ENCODE measurements around the gene PTGES2.

Gene PTGES2

DNA sequence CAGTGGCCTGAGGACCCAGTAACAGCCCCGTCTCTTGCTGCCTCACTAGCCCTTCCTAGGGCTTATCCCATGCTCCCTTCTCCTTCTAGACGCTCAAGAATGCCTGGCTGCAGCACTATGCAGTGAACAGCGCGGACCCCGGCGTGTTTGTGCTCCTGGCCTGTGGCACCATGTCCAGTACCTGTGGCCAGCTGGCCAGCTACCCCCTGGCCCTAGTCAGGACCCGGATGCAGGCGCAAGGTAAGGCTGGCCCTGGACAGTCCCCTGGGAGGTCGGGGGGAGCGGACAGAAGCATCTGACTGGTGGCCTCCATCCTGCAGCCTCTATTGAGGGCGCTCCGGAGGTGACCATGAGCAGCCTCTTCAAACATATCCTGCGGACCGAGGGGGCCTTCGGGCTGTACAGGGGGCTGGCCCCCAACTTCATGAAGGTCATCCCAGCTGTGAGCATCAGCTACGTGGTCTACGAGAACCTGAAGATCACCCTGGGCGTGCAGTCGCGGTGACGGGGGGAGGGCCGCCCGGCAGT is 20.5 kb downstream of the PTGES2 start:
- DNase-seq (ENCODE audit: low spot score), result no peak
- TF ChIP-seq, protein P1, sequence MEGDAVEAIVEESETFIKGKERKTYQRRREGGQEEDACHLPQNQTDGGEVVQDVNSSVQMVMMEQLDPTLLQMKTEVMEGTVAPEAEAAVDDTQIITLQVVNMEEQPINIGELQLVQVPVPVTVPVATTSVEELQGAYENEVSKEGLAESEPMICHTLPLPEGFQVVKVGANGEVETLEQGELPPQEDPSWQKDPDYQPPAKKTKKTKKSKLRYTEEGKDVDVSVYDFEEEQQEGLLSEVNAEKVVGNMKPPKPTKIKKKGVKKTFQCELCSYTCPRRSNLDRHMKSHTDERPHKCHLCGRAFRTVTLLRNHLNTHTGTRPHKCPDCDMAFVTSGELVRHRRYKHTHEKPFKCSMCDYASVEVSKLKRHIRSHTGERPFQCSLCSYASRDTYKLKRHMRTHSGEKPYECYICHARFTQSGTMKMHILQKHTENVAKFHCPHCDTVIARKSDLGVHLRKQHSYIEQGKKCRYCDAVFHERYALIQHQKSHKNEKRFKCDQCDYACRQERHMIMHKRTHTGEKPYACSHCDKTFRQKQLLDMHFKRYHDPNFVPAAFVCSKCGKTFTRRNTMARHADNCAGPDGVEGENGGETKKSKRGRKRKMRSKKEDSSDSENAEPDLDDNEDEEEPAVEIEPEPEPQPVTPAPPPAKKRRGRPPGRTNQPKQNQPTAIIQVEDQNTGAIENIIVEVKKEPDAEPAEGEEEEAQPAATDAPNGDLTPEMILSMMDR (IDR thresholded peaks at IDR 0.05; ENCODE audit: extremely low read depth, missing control alignments), result no peak

GRCh38 chr9:128106181-128106939 is 21.2 kb downstream of the PTGES2 start:
- DNase-seq (ENCODE audit: low spot score), result no peak
- TF ChIP-seq, protein P1 (IDR thresholded peaks at IDR 0.05; ENCODE audit: extremely low read depth, missing control alignments), result no peak

DNA sequence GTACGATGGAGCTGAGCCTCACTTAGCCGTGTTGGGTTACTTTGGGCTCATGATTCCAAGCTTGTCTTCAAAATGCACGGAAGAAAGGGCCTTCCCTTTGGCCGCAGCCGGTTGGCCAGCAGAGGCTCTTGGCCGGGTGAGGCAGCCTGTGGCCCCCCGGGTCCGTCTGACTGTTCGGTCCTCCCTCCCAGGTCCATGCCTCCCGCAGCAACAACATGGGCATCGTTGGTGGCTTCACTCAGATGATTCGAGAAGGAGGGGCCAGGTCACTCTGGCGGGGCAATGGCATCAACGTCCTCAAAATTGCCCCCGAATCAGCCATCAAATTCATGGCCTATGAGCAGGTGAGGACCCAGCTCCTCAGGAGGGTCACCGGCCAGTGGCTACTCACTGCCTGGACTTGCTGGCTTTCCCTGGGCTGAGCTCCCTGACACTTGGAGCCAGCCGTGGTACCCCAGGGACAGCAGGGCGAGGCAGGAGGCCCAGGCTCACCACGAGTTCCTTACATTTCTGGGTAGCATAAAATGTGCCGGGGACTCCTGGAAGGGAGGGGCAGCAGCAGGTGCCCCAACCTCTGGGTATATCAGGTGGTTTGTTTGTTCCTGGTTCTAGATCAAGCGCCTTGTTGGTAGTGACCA is 21.9 kb downstream of the PTGES2 start:
- no peak for DNase-seq (ENCODE audit: low spot score)
- TF ChIP-seq, protein P1 (IDR thresholded peaks at IDR 0.05; ENCODE audit: extremely low read depth, missing control alignments), result no peak

- no peak for DNase-seq (ENCODE audit: low spot score)
- TF ChIP-seq, protein P1 (IDR thresholded peaks at IDR 0.05; ENCODE audit: extremely low read depth, missing control alignments), result no peak
Measured at GRCh38 chr9:128104171-128104618, 23.3 kb downstream of the PTGES2 start.

DNA sequence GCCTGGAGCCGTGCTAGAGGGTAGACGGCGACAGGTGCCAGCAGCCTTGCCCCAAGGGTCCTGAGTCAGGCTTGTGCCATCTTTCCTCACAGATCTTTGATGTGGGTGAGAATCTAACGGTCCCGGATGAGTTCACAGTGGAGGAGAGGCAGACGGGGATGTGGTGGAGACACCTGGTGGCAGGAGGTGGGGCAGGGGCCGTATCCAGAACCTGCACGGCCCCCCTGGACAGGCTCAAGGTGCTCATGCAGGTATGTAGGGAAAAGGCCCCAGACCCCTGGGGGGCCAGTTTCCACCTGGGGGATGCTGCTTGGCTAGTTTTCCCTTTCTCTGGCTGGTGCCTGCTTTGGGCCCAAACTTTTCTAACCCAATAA is 24.0 kb downstream of the PTGES2 start:
- no peak for DNase-seq (ENCODE audit: low spot score)
- TF ChIP-seq, protein P1 (IDR thresholded peaks at IDR 0.05; ENCODE audit: extremely low read depth, missing control alignments), result no peak

DNA sequence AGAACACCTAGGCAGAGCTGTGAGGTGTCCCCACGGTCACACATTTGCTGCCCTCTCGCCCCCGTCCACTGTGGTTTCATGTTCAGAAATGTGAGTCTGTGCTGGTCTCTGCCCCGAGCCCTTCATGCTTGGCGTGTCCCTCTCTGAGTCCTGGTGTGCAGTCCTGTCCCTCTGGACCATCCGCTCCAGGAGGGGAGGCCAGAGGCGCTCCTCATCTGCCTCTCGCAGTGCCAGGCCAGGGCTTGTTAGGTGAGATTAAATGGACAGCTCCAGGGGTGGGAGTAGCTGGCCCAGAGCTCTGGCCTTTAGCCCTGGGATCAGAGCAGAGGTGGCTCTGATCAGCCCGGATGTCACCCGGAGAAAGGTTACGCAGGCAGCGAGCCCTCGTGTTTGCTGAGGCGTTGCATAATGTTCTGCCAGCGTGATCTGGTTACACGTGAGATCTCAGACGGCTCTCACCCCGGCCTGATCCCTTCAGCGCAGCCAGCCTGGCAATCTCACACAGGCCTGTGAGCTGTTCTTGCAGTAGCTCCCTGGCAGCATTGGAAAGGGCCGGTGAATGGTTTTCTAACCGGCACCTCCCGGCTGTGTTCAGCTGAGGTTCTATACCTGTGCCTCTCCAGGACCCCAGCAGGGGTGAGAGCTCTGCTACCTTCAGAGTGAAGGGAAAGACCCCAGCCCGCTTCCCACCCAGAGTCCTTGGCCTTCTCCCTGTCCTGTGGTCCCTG is 24.5 kb downstream of the PTGES2 start:
- no peak for DNase-seq (ENCODE audit: low spot score)
- TF ChIP-seq, protein P1 (IDR thresholded peaks at IDR 0.05; ENCODE audit: extremely low read depth, missing control alignments), result no peak

DNA sequence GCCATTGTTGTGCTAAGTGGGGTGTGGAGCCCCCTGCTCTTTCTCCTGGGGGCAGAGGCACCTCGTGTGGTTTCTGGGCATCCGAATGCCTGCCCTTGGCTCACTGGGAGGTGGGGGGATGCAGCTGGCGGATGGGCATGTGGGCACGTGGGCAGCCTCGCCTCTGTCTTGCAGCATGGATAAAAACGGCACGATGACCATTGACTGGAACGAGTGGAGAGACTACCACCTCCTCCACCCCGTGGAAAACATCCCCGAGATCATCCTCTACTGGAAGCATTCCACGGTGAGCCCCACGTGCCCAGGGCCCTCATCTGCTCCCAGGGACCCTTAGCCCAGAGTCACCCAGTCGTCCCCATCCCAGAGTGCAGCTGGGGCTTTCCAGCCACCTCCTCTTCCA is 25.3 kb downstream of the PTGES2 start:
- TF ChIP-seq, protein P1 (IDR thresholded peaks at IDR 0.05; ENCODE audit: extremely low read depth, missing control alignments), result no peak
- no peak for DNase-seq (ENCODE audit: low spot score)
